Fibroblast of lung (primary cell): Measurements from ENCODE around the gene PLEKHO2. TPM values are rescaled to one million over a fixed set of nuclear protein-coding genes. Genes with fewer than 3 reads are reported as not detected.
A peak's percentile ranks its signal among the peaks of the same experiment; 100 is the strongest.

ENCODE experiments used
- DNase-seq, 2 donors: peaks; one replicate each; pipeline versions ENCODE4 v3.0.0 to v3.0.0-alpha.2; 2010; ENCODE audit warnings: low read depth in 2 of 2
- H2AFZ ChIP-seq: 2 replicates; pipeline ENCODE4 v1.5.1; 2012; ENCODE audit warnings: low read length, control low read depth, inconsistent platforms
- H3K27ac ChIP-seq: 2 replicates; pipeline ENCODE4 v1.5.1; 2011; ENCODE audit warnings: low read length, control low read depth; ENCODE audit not compliant: insufficient read depth
- H3K27me3 ChIP-seq: 2 replicates; pipeline ENCODE4 v1.5.1; 2011; ENCODE audit warnings: mild to moderate bottlenecking, low read length; ENCODE audit not compliant: control insufficient read depth, insufficient read depth
- H3K36me3 ChIP-seq: 2 replicates; pipeline ENCODE4 v1.5.1; 2011; ENCODE audit warnings: low read length; ENCODE audit not compliant: control insufficient read depth, insufficient read depth
- H3K4me1 ChIP-seq: 2 replicates; pipeline ENCODE4 v1.5.1; 2011; ENCODE audit warnings: low read length; ENCODE audit not compliant: control insufficient read depth, insufficient read depth; ENCODE audit errors: extremely low read depth
- H3K4me2 ChIP-seq: 2 replicates; pipeline ENCODE4 v1.5.1; 2011; ENCODE audit warnings: low read length, control low read depth; ENCODE audit not compliant: insufficient read depth; ENCODE audit errors: extremely low read depth
- H3K4me3 ChIP-seq, 4 experiments: fragments of 200-600 bp in 1 of 4; sonication (generic) in 1 of 4; replicated peaks in 1 of 4; 2 replicates each; pipeline ENCODE4 v1.5.1; 2011 to 2016; ENCODE audit warnings: low read length in 4 of 4, low read depth in 3 of 4, mild to moderate bottlenecking in 3 of 4, control low read depth in 2 of 4, inconsistent platforms in 1 of 4, mixed read lengths in 1 of 4; ENCODE audit not compliant: insufficient read depth in 1 of 4; ENCODE audit errors: control extremely low read depth in 1 of 4
- H3K79me2 ChIP-seq: 2 replicates; pipeline ENCODE4 v1.5.1; 2012; ENCODE audit warnings: mild to moderate bottlenecking, low read length, inconsistent platforms; ENCODE audit not compliant: control insufficient read depth, insufficient read depth
- H3K9ac ChIP-seq: 2 replicates; pipeline ENCODE4 v1.5.1; 2011; ENCODE audit warnings: mild to moderate bottlenecking, low read length, control low read depth; ENCODE audit not compliant: insufficient read depth
- H3K9me3 ChIP-seq: 2 replicates; pipeline ENCODE4 v1.5.1; 2012; ENCODE audit warnings: low read depth, low read length; ENCODE audit not compliant: control insufficient read depth, insufficient read depth
- H4K20me1 ChIP-seq: 2 replicates; pipeline ENCODE4 v1.5.1; 2011; ENCODE audit warnings: low read length; ENCODE audit not compliant: control insufficient read depth, insufficient read depth; ENCODE audit errors: extremely low read depth
- CTCF ChIP-seq, 2 donors: IDR thresholded peaks in 1 of 2; conservative IDR thresholded peaks in 1 of 2; 1 replicate in 1 of 2; 2 replicates in 1 of 2; pipeline ENCODE4 v1.5.1; 2011 to 2012; ENCODE audit warnings: low read length in 2 of 2, control low read depth in 1 of 2, inconsistent platforms in 1 of 2, low read depth in 1 of 2, mild to moderate bottlenecking in 1 of 2
- EZH2 ChIP-seq: IDR thresholded peaks from 2 replicates; pipeline ENCODE4 v1.5.1; 2012; ENCODE audit warnings: low read length, control low read depth, mild to moderate bottlenecking; ENCODE audit errors: missing control alignments
- polyA plus RNA-seq, 2 donors: library from polyadenylated mRNA; depleted of rRNA in 1 of 2; stranded (reverse) in 1 of 2; unstranded in 1 of 2; fragments of >200 nt; gene quantifications; 2 replicates each; pipeline ENCODE4 v1.2.1, GENCODE V29; 2011 to 2012; ENCODE audit warnings: missing spikeins in 1 of 2
- total RNA-seq: library from RNA; depleted of rRNA; stranded (reverse); fragments of >200 nt; gene quantifications from 2 replicates; pipeline ENCODE4 v1.2.1, GENCODE V29; 2014

The PLEKHO2 gene
- total and polyA plus RNA-seq, 2 donors (not counting 1 experiment from before 2014, with no cell fraction given) = 78.6 to 163 TPM

GRCh38 chr15:64912379-64913325 is 70.9 kb downstream of the PLEKHO2 start:
- H4K20me1 ChIP-seq = no peaks in the 10 kb centered on the region
- no peak overlapping the region for H3K9ac ChIP-seq
- H3K4me1 ChIP-seq = no peaks in the 10 kb centered on the region
- H3K27me3 ChIP-seq = no peaks in the 10 kb centered on the region
- H3K9me3 ChIP-seq = no peaks in the 10 kb centered on the region
- peak overlapping the region; percentile 92 for H3K4me2 ChIP-seq
- no peak overlapping the region for H2AFZ ChIP-seq
- no peak overlapping the region for H3K27ac ChIP-seq
- no peaks in the 10 kb centered on the region for H3K79me2 ChIP-seq
- TF ChIP-seq EZH2 (no peak), CTCF (conservative IDR thresholded peaks at IDR 0.05 in 1 of 2, IDR thresholded peaks at IDR 0.05 in 1 of 2; ENCODE audit: low read depth in 1 of 2, low read length in 2 of 2) (no peak)
- H3K4me3 ChIP-seq = peak overlapping the region in 2 of 4 experiments; percentile 45 to 64
- no peaks in the 10 kb centered on the region for H3K36me3 ChIP-seq
- DNase-seq = no peak

GRCh38 chr15:64915518-64916227 is 74.0 kb downstream of the PLEKHO2 start:
- Histone ChIP-seq H3K27me3 (no peaks in the 10 kb centered on the region), H3K4me3 (no peak overlapping the region), H3K36me3 (no peaks in the 10 kb centered on the region), H2AFZ (no peak overlapping the region), H3K27ac (no peak overlapping the region), H4K20me1 (no peaks in the 10 kb centered on the region), H3K4me1 (no peaks in the 10 kb centered on the region), H3K4me2 (no peak overlapping the region), H3K9ac (no peak overlapping the region), H3K9me3 (no peaks in the 10 kb centered on the region), H3K79me2 (no peaks in the 10 kb centered on the region)
- TF ChIP-seq EZH2 (no peak), CTCF (conservative IDR thresholded peaks at IDR 0.05 in 1 of 2, IDR thresholded peaks at IDR 0.05 in 1 of 2; ENCODE audit: low read depth in 1 of 2, low read length in 2 of 2) (no peak)
- DNase-seq = no peak

- Histone ChIP-seq H3K4me1 (no peaks in the 10 kb centered on the region), H3K4me2 (no peak overlapping the region)
These were observed 74.7 kb downstream of the PLEKHO2 start for GRCh38 chr15:64916365-64916764.

More at GRCh38 chr15:64916365-64916764, 74.7 kb downstream of the PLEKHO2 start:
- Histone ChIP-seq H3K9me3 (no peaks in the 10 kb centered on the region), H4K20me1 (no peaks in the 10 kb centered on the region), H3K9ac (no peak overlapping the region), H3K4me3 (no peak overlapping the region), H2AFZ (no peak overlapping the region), H3K36me3 (no peaks in the 10 kb centered on the region), H3K79me2 (no peaks in the 10 kb centered on the region), H3K27me3 (no peaks in the 10 kb centered on the region), H3K27ac (no peak overlapping the region)
- no peak for TF ChIP-seq CTCF (conservative IDR thresholded peaks at IDR 0.05 in 1 of 2, IDR thresholded peaks at IDR 0.05 in 1 of 2; ENCODE audit: low read depth in 1 of 2, low read length in 2 of 2)
- TF ChIP-seq EZH2 = no peak
- no peak for DNase-seq
